Endodermal cell (in vitro differentiated cells): ENCODE results near the gene SLC31A1. TPM values are rescaled to one million over a fixed set of nuclear protein-coding genes. Genes with fewer than 3 reads are reported as not detected.

ENCODE experiments used
- DNase-seq: peaks from one replicate; pipeline ENCODE4 v3.0.0-alpha.2; 2017
- H3K27ac ChIP-seq: 2 replicates; pipeline ENCODE4 v1.5.1; 2013; ENCODE audit warnings: mild to moderate bottlenecking, low read depth, low read length, moderate library complexity
- H3K27me3 ChIP-seq: 2 replicates; pipeline ENCODE4 v1.6.1; 2013; ENCODE audit warnings: mild to moderate bottlenecking, low read length, moderate library complexity; ENCODE audit not compliant: insufficient read depth, control insufficient read depth, poor library complexity, severe bottlenecking
- H3K36me3 ChIP-seq: 2 replicates; pipeline ENCODE4 v1.7.0; 2013; ENCODE audit warnings: mild to moderate bottlenecking, low read length, moderate library complexity; ENCODE audit not compliant: control insufficient read depth, insufficient read depth
- H3K4me1 ChIP-seq: one replicate; pipeline ENCODE4 v1.7.0; 2013; ENCODE audit warnings: low read length; ENCODE audit not compliant: control insufficient read depth, insufficient read depth
- H3K4me3 ChIP-seq: 2 replicates; pipeline ENCODE4 v1.5.1; 2013; ENCODE audit warnings: mild to moderate bottlenecking, low read length, moderate library complexity
- H3K9ac ChIP-seq: 2 replicates; pipeline ENCODE4 v1.6.1; 2013; ENCODE audit warnings: mild to moderate bottlenecking, low read length, moderate library complexity; ENCODE audit not compliant: poor library complexity, severe bottlenecking; ENCODE audit errors: extremely low read depth
- H3K9me3 ChIP-seq: 2 replicates; pipeline ENCODE4 v1.6.1; 2013; ENCODE audit warnings: mild to moderate bottlenecking, low read length, moderate library complexity; ENCODE audit not compliant: control insufficient read depth
- H3K27ac Mint-ChIP-seq: 2 replicates; pipeline ENCODE4 v1.8.0; 2020; ENCODE audit warnings: mixed read lengths
- H3K27me3 Mint-ChIP-seq: 2 replicates; pipeline ENCODE4 v1.8.0; 2021; ENCODE audit warnings: mild to moderate bottlenecking, mixed read lengths; ENCODE audit not compliant: insufficient read depth
- H3K36me3 Mint-ChIP-seq: 2 replicates; pipeline ENCODE4 v1.8.0; 2020; ENCODE audit warnings: low read depth, mixed read lengths
- H3K4me1 Mint-ChIP-seq: 2 replicates; pipeline ENCODE4 v1.8.0; 2020; ENCODE audit warnings: mixed read lengths
- H3K4me3 Mint-ChIP-seq: 2 replicates; pipeline ENCODE4 v1.8.0; 2020; ENCODE audit warnings: mild to moderate bottlenecking, moderate library complexity, mixed read lengths
- H3K9me3 Mint-ChIP-seq: 2 replicates; pipeline ENCODE4 v1.8.0; 2020; ENCODE audit warnings: mild to moderate bottlenecking, mixed read lengths
- CTCF ChIP-seq: fragments of 200-600 bp; sonication (generic); conservative IDR thresholded peaks from 2 replicates; pipeline ENCODE4 v1.5.0; 2021; ENCODE audit warnings: antibody characterized with exemption, mild to moderate bottlenecking
- WGBS, 2 experiments: methylation state at CpG; one replicate each; pipeline versions ENCODE4 v1.1.5 to v1.1.7; 2013; ENCODE audit warnings: missing lambda C conversion rate in 2 of 2, mixed read lengths in 1 of 2; ENCODE audit not compliant: insufficient coverage in 1 of 2, insufficient read length in 1 of 2; 5-methylcytosine and 5-hydroxymethylcytosine counted together
- total RNA-seq, 2 donors: library from RNA; stranded (reverse); fragmentation: NEBNext Ultra II Directional in 1 of 2; extraction: Animal tissue kit (Norgen Biotek cat#: 25700) in 1 of 2; gene quantifications; 2 replicates in 1 of 2; 3 replicates in 1 of 2; pipeline ENCODE4 v1.2.1, GENCODE V29; 2021

SLC31A1 gene
- total RNA-seq, 2 donors from 2014 or later = 29.1 to 32.4 TPM

GRCh38 chr9:113216406-113216805 is 4.9 kb upstream of the SLC31A1 start:
- no peaks in the 10 kb centered on the region for H3K9me3 Mint-ChIP-seq
- no peaks in the 10 kb centered on the region for H3K4me1 ChIP-seq
- no peak overlapping the region for H3K4me3 ChIP-seq
- 74 to 90% methylated on average over 3 of the region's 3 CpGs for WGBS, 2 experiments
- peaks cover 22% of the 10 kb centered on the region for H3K4me1 Mint-ChIP-seq
- no peak overlapping the region for H3K4me3 Mint-ChIP-seq
- no peak for TF ChIP-seq CTCF
- no peak overlapping the region for H3K9ac ChIP-seq
- DNase-seq = no peak
- H3K9me3 ChIP-seq = peaks cover 5% of the 10 kb centered on the region
- no peak overlapping the region for H3K27ac Mint-ChIP-seq
- peaks cover 4% of the 10 kb centered on the region for H3K27me3 Mint-ChIP-seq
- H3K36me3 Mint-ChIP-seq = peaks cover 22% of the 10 kb centered on the region
- H3K36me3 ChIP-seq = peaks cover 8% of the 10 kb centered on the region
- no peak overlapping the region for H3K27ac ChIP-seq
- H3K27me3 ChIP-seq = no peaks in the 10 kb centered on the region

DNA sequence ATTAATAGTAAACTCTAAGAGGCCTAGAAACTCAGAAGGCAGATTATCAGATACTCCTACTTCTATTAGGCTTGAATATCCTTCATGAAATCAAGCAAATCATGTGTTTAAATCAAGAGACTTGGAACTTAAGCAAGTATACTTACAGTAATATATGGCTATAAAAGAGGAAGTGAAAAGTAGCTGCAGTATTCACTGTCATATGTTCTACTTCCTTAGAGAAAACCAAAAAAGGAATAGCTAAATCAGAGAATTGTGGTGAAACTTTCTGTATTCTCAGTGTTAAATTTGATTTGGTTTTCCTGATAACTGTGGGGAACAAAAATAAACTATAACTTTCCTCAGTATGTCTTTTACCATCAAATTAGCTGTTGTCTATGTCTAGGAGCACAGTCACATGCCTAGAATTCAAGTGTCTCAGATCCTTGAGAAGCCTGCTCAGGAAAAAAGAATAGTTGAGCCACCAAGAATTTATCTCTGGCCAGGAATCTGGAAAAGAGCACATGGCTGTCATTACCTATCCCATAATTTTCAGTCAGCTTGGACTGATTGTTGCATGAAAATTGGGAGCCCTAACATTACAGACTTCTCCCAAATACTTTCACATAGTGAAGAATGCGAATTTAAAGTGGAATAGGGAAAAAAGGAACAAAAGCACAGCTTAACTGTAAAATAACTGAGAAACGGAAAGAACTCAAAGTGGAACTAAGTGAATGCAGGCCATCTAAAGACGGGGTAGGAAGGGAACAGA is 2.0 kb upstream of the SLC31A1 start:
- H3K27ac Mint-ChIP-seq = no peak overlapping the region
- peak overlapping the region; percentile 96 for H3K4me3 Mint-ChIP-seq
- peaks cover 33% of the 10 kb centered on the region for H3K4me1 Mint-ChIP-seq
- peaks cover 3% of the 10 kb centered on the region for H3K36me3 ChIP-seq
- H3K9me3 Mint-ChIP-seq = no peaks in the 10 kb centered on the region
- no peak for DNase-seq
- H3K27ac ChIP-seq = no peak overlapping the region
- peak overlapping the region; percentile 98 for H3K4me3 ChIP-seq
- no peak overlapping the region for H3K9ac ChIP-seq
- TF ChIP-seq CTCF = no peak
- no peaks in the 10 kb centered on the region for H3K27me3 ChIP-seq
- peaks cover 4% of the 10 kb centered on the region for H3K4me1 ChIP-seq
- peaks cover 3% of the 10 kb centered on the region for H3K9me3 ChIP-seq
- peaks cover 4% of the 10 kb centered on the region for H3K27me3 Mint-ChIP-seq
- H3K36me3 Mint-ChIP-seq = peaks cover 5% of the 10 kb centered on the region
- WGBS, 2 experiments = 89 to 96% methylated on average over 2 to 3 of the region's 3 CpGs

DNA sequence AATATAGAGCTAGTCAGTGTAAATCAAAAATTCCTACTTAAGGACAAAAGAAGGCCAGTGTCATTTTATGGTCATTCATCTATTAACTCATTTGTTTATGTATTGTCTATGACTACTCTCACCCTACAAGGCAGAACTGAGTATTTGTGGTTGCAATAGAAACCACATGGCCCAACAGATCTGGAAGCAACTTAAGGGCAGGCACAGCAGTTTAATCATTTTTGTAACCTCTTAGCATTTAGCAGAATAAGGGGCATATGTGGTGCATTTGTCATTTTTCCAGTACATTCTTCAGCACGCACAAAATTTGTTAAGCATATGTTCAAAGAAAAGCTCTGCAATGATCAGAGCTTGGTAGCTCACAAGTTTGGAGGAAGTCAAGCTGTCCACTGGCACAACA is 1.4 kb upstream of the SLC31A1 start:
- Histone ChIP-seq H3K27me3 (no peaks in the 10 kb centered on the region), H3K9ac (no peak overlapping the region), H3K4me3 (peak overlapping the region; percentile 98), H3K4me1 (peaks cover 4% of the 10 kb centered on the region), H3K36me3 (peaks cover 5% of the 10 kb centered on the region), H3K9me3 (no peaks in the 10 kb centered on the region), H3K27ac (no peak overlapping the region)
- 88 to 100% methylated on average over 1 of the region's 1 CpG for WGBS, 2 experiments
- no peak overlapping the region for H3K27ac Mint-ChIP-seq
- no peak for TF ChIP-seq CTCF
- peak overlapping the region; percentile 96 for H3K4me3 Mint-ChIP-seq
- DNase-seq = no peak
- no peaks in the 10 kb centered on the region for H3K9me3 Mint-ChIP-seq
- H3K4me1 Mint-ChIP-seq = peaks cover 33% of the 10 kb centered on the region
- peaks cover 2% of the 10 kb centered on the region for H3K27me3 Mint-ChIP-seq
- no peaks in the 10 kb centered on the region for H3K36me3 Mint-ChIP-seq
